Measurements from ENCODE around the gene TTLL6. TPM values are rescaled to one million over a fixed set of nuclear protein-coding genes. Genes with fewer than 3 reads are reported as not detected.
A peak's percentile ranks its signal among the peaks of the same experiment; 100 is the strongest.

Gene TTLL6
- total and polyA plus RNA-seq, 12 donors: under 0.01 to 2.0 (median 0.44) TPM; not detected in 4

GRCh38 chr17:48754500-48755261 is 62.3 kb downstream of the TTLL6 start:
- Histone ChIP-seq H3K4me3 (no peak overlapping the region), H3K9me3 (replicated peaks in 1 of 3) (no peaks in the 10 kb centered on the region), H3K36me3 (replicated peaks in 1 of 2) (no peaks in the 10 kb centered on the region), H3K27ac (no peak overlapping the region), H3K27me3 (peaks cover 82% of the 10 kb centered on the region), H3K4me1 (replicated peaks in 1 of 2) (peaks cover 0 to 19% of the 10 kb centered on the region in 2 donors)
- TF ChIP-seq, protein P1, sequence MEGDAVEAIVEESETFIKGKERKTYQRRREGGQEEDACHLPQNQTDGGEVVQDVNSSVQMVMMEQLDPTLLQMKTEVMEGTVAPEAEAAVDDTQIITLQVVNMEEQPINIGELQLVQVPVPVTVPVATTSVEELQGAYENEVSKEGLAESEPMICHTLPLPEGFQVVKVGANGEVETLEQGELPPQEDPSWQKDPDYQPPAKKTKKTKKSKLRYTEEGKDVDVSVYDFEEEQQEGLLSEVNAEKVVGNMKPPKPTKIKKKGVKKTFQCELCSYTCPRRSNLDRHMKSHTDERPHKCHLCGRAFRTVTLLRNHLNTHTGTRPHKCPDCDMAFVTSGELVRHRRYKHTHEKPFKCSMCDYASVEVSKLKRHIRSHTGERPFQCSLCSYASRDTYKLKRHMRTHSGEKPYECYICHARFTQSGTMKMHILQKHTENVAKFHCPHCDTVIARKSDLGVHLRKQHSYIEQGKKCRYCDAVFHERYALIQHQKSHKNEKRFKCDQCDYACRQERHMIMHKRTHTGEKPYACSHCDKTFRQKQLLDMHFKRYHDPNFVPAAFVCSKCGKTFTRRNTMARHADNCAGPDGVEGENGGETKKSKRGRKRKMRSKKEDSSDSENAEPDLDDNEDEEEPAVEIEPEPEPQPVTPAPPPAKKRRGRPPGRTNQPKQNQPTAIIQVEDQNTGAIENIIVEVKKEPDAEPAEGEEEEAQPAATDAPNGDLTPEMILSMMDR (IDR thresholded peaks at IDR 0.05): no peak
- TF ChIP-seq POLR2A (IDR thresholded peaks at IDR 0.05): no peak
- intact Hi-C loops (cut with DNase I): no loop called here
- no peak for DNase-seq
- 7 to 18% (median 9%) methylated on average over 17 to 52 of the region's 52 CpGs for WGBS, 4 donors

GRCh38 chr17:48753794-48754499 is 63.1 kb downstream of the TTLL6 start:
- intact Hi-C loops (cut with DNase I): no loop called here
- peak; percentile 30 to 54 (median 39) for DNase-seq
- no peak overlapping the region for H3K27ac ChIP-seq
- no peak overlapping the region for H3K4me3 ChIP-seq
- H3K4me1 ChIP-seq (replicated peaks in 1 of 2): peaks cover 0 to 19% of the 10 kb centered on the region in 2 donors
- TF ChIP-seq, protein P1 (IDR thresholded peaks at IDR 0.05): no peak
- no peak for TF ChIP-seq POLR2A (IDR thresholded peaks at IDR 0.05)
- peaks cover 0 to 2% (median 0%) of the 10 kb centered on the region in 3 donors for H3K9me3 ChIP-seq (replicated peaks in 1 of 3)
- no peaks in the 10 kb centered on the region for H3K36me3 ChIP-seq (replicated peaks in 1 of 2)
- H3K27me3 ChIP-seq: peaks cover 86% of the 10 kb centered on the region
- WGBS, 4 donors: 6 to 14% (median 8%) methylated on average over 19 to 22 of the region's 22 CpGs

DNA sequence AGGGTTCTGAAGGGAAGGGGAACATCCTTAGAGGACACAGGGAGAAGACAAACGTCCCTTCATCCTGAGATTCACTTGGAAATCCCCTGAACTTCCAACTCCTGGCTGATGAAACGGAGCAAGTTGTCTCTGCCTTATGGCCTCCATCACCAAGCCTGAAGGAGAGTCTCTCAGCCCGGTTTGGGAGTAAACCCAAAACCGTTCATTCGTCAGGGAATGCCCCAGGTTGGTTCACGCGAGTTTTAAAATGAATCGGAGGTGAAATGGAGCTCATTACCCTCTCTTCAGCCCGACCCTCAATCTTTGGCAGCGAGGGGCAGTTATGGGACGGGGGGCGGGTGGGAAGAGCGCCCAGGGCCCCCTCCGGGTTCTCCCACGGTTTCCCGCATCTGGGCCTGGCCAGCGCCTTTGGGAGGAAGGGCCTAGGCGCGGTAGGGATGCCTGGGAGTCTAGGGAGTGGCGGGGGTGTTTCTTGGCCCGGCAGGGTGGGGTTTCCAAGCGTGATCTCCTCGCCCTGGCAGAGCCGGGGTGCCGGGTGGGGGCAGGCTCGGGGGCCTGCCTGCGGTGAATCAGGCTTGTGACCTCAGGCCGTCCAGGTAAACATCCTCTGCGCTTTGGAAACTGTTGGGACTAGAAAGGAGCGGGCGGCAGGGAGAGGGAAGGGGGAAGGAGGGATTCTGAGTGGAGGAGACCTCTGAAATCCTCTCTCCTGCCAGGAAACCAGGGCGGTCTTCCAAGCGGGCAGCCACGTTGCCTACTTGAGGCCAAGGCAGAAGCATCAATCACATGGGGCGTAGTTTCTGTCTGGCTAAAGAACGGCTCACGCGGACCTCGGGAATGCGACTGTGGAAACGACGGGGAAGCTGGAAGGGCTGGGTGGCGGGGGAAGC is 64.4 kb downstream of the TTLL6 start:
- Histone ChIP-seq H3K36me3 (replicated peaks in 1 of 2) (no peaks in the 10 kb centered on the region), H3K4me3 (no peak overlapping the region), H3K9me3 (replicated peaks in 1 of 3) (peaks cover 0 to 4% (median 0%) of the 10 kb centered on the region in 3 donors), H3K27me3 (peaks cover 94% of the 10 kb centered on the region), H3K27ac (no peak overlapping the region), H3K4me1 (replicated peaks in 1 of 2) (peaks cover 0 to 19% of the 10 kb centered on the region in 2 donors)
- TF ChIP-seq, protein P1 (IDR thresholded peaks at IDR 0.05): no peak
- TF ChIP-seq POLR2A (IDR thresholded peaks at IDR 0.05): no peak
- 6 to 12% (median 8%) methylated on average over 20 to 43 of the region's 43 CpGs for WGBS, 4 donors
- intact Hi-C loops (cut with DNase I): no loop called here
- DNase-seq: peak in 1 of 7 donors; percentile 7
